ENCODE data around the gene CERS6.

GRCh38 chr2:168528469-168528868 lies 72.4 kb downstream of the CERS6 start:
- TF ChIP-seq YY1 (IDR thresholded peaks at IDR 0.05; ENCODE audit: low read depth, low read length) (no peak), POLR2A (IDR thresholded peaks at IDR 0.05; ENCODE audit: control extremely low read depth in 1 of 2, low read depth in 2 of 2, low read length in 2 of 2) (no peak), CTCF (IDR thresholded peaks at IDR 0.05; ENCODE audit: control extremely low read depth in 1 of 3, insufficient read depth in 1 of 3, low read depth in 1 of 3, low read length in 3 of 3) (no peak), EZH2 (IDR thresholded peaks at IDR 0.05; ENCODE audit: low read depth, low read length, severe bottlenecking) (no peak), CHD7 (IDR thresholded peaks at IDR 0.05; ENCODE audit: insufficient replicate concordance, low read length) (no peak), ZNF274 (IDR thresholded peaks at IDR 0.05; ENCODE audit: borderline replicate concordance, extremely low read depth, low read length) (no peak), KDM1A (IDR thresholded peaks at IDR 0.05; ENCODE audit: borderline replicate concordance, low read length) (no peak), MAX (IDR thresholded peaks at IDR 0.05) (no peak), EP300 (IDR thresholded peaks at IDR 0.05; ENCODE audit: borderline replicate concordance in 1 of 2, low read depth in 2 of 2, low read length in 2 of 2) (no peak), RAD21 (IDR thresholded peaks at IDR 0.05 in 1 of 2, conservative IDR thresholded peaks at IDR 0.05 in 1 of 2; ENCODE audit: low read depth in 2 of 2, low read length in 2 of 2) (no peak)
